ENCODE measurements around the gene ADAMTS17.

Gene ADAMTS17

DNA sequence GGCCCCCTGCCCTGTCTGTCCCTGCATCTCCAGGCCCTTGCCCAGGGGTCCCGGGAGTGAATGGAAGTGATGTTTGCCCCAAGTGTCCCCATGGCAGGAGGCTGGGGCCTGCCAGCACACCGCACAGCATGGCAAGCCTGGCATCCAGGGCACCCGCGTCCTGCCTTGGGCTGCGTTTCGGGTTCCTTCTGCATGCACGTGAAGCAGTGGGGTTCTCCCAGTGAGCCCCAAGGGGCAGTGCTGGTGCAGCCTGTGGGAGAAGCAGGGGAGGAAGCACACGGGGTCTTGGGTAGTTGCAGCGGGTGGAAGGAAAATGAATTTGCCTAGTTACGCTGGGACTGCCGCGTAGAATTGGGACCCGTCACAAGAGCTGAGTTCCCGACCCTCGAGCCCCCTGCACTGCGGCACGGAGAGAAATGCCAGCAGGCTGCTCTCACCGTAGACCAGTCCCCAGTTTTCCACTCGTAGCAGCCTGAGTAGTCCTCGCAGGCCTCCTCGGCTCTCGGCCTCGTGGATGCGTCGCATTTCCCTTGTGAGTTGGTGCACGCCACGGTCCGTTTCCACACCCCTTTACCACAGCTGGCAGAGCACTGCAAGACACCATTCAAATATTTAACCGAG, 349.1 kb downstream of the ADAMTS17 start:
- DNase-seq (ENCODE audit: low spot score), result no peak
- TF ChIP-seq, protein P1, sequence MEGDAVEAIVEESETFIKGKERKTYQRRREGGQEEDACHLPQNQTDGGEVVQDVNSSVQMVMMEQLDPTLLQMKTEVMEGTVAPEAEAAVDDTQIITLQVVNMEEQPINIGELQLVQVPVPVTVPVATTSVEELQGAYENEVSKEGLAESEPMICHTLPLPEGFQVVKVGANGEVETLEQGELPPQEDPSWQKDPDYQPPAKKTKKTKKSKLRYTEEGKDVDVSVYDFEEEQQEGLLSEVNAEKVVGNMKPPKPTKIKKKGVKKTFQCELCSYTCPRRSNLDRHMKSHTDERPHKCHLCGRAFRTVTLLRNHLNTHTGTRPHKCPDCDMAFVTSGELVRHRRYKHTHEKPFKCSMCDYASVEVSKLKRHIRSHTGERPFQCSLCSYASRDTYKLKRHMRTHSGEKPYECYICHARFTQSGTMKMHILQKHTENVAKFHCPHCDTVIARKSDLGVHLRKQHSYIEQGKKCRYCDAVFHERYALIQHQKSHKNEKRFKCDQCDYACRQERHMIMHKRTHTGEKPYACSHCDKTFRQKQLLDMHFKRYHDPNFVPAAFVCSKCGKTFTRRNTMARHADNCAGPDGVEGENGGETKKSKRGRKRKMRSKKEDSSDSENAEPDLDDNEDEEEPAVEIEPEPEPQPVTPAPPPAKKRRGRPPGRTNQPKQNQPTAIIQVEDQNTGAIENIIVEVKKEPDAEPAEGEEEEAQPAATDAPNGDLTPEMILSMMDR (IDR thresholded peaks at IDR 0.05; ENCODE audit: extremely low read depth, missing control alignments), result no peak

DNA sequence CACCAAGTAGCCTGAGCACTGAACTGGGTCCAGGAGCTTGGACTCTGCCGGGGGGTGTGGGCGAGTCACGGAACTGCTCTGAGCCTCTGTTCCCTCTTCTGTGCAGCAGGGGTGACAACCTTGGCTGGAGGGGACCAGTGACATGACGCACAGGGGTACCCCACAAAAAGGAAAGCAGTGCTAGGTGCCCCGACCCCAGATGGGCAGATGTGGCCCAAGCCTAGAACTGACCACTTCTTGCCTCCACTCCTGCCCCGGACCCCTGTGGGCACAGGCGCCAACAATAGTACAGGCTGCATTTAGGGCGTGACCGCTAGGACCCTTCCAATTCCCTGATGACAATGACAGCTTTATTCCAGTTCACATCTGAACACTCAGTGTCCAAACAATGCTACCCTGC, 352.7 kb downstream of the ADAMTS17 start:
- TF ChIP-seq, protein P1 (IDR thresholded peaks at IDR 0.05; ENCODE audit: extremely low read depth, missing control alignments), result no peak
- no peak for DNase-seq (ENCODE audit: low spot score)

DNA sequence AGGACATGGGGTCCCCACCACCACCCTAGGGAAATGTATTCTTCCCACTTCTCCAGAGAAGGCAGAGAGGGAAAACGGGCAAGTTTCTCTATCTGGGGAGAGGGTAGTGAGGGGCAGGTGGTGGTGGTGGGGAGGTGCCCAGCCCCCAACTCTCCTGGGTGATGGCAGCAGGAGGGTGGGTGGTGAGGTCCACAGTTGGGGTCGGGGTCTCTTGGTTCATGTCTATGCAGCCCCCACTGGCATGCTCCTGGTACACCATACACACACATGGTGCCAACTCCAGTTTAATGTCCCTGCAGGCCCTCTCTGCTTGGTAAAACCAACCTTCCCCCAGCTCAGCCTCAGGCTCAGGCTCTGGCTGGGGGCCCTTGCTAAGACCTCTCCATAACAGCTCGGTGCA, 354.1 kb downstream of the ADAMTS17 start:
- DNase-seq (ENCODE audit: low spot score), result no peak
- TF ChIP-seq, protein P1 (IDR thresholded peaks at IDR 0.05; ENCODE audit: extremely low read depth, missing control alignments), result no peak

DNA sequence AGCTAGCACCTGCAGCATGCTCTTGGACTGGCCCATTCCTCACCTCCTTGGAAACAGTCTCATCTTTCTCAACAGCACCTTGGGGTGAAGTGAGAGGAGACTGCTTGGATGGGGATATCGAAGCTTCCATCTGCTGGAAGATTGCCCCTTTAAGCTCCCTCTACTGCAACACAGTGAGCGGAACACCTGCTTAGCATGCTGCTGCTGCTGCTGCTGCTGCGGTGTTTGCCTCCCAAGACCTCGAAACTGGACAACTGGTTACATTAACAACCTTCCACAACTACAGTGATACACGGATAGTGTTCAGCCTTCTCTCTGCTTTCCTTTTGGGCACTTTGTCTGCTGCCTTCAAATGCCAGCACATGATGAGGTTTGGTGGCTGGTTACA, 354.7 kb downstream of the ADAMTS17 start:
- DNase-seq (ENCODE audit: low spot score), result no peak
- TF ChIP-seq, protein P1 (IDR thresholded peaks at IDR 0.05; ENCODE audit: extremely low read depth, missing control alignments), result no peak

DNA sequence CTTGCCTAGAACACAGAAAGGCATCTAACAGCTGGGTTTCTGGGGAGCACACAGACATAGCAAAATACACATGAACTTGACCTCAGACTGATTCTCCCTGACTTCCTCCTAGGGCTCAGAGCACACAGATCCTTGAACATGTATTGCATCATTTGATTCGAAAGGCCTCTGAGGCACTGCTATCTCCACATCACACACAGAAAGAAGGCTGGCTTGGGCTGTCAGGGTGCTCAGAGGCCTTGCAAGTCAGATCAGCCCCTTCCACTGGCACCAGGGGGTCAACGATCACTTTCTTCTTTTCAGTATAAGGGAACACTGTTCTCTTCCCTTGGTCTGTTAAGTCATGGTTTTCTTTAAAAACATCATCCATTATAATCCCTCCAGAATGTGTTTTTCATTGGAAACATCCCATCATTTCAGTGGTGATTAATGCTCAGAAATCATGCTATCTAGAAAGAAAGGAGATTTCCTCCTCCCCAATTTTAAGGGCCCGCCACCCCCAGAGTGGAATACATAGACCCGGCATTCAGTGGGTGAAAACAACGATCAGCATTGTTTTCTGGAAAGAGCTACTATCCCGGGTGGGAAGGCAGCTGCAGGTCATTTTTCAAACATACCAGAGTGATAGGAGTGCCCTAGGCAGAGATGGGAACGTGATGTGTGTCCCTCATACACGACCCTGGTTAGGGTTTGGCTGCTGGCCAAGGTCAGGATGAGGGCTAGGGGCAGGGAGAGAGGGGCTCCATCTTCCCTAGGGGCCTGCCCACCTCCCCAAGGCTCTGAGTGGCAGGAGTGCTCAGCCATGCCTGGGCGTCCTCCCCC, 355.3 kb downstream of the ADAMTS17 start:
- TF ChIP-seq, protein P1 (IDR thresholded peaks at IDR 0.05; ENCODE audit: extremely low read depth, missing control alignments), result no peak
- DNase-seq (ENCODE audit: low spot score), result no peak

DNA sequence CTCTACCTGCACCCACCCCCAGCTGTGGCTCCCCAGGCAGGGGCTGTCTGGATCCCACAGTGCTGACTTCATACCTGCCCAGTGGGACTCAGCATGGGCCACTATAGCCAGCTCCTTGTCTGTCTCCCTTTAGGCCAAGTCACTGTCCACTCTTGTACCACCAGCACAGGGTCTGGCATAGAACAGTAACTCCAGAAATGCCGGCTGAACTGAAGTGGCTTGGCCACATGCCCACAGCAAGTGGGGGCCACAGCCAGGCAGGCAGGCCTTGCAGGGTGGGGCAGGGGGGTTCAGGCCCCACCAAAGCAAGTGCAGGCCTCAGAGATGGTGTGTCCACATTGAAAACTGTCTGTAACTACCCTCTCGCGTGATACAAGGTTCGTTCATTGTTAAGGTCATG, 355.9 kb downstream of the ADAMTS17 start:
- DNase-seq (ENCODE audit: low spot score), result no peak
- TF ChIP-seq, protein P1 (IDR thresholded peaks at IDR 0.05; ENCODE audit: extremely low read depth, missing control alignments), result no peak

DNA sequence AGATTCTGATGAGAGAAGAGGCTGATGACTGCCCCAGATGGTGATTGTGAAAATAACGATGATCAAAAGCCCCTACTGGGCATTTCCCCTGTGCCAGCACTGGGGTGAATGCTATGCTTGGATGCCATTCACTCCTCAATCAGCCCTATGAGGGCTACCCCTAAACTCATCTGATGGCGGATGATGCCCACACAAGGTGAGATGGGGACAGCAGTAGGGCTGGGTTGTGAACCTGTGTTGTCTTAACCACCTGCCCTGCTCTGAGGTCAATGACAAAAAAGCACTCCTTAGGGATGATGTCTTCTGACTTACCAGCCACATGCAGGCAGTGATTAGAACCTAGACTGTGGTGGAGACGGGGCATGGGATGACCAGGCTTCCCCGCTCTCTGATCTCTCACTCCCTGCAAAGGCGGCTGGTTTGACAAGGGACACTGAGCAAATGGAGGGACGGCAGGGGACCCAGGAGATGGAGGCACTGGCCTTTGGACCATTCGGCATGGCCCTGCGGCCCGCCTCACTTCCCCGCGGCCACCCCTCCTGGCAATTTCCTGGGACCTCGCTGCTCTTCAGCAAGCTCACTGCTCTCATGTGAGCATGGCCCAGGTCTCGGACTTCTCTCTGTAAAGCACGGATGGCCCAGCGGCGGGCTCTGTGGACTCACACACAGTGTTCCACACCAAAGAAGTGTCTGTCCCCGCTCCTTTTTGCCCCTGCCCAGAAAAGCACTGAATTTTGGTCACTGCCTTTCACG, 357.1 kb downstream of the ADAMTS17 start:
- DNase-seq (ENCODE audit: low spot score), result no peak

More for the DNA sequence above, 357.1 kb downstream of the ADAMTS17 start:
- TF ChIP-seq, protein P1 (IDR thresholded peaks at IDR 0.05; ENCODE audit: extremely low read depth, missing control alignments), result no peak
